ENCODE data around the gene FGD2. TPM values are rescaled to one million over a fixed set of nuclear protein-coding genes. Genes with fewer than 3 reads are reported as not detected.

Gene FGD2
- total and polyA plus RNA-seq, 10 of the 15 experiments (the other 5 are each of a cell fraction or from before 2014, with no cell fraction given): 5.2 to 88.1 (median 33.2) TPM

DNA sequence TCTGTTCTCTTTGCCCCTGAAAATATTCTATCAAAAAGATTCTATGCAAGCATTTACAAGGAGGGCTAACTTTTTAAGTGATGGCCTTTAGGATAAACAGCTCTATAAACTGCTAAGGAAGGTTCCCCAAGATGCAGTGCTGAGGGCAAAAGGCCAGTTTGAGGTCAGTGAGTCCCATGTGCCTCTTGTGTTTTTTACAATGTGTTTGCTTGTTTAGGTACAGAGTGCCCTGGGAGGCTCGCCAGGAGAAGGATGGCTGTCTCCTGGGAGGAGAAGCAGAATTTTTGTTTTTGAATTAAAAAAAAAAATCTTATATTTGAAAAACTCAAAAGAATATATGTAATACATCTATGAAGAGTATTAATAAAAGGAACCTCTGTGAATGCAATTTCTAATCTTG is 32.3 kb upstream of the FGD2 start (continued):
- no peak for TF ChIP-seq ZSCAN29 (IDR thresholded peaks at IDR 0.05)
- TF ChIP-seq WRNIP1 (IDR thresholded peaks at IDR 0.05; ENCODE audit: borderline replicate concordance, low read depth, low read length): no peak
- no peak for TF ChIP-seq TCF12 (IDR thresholded peaks at IDR 0.05; ENCODE audit: low read depth, low read length)

DNA sequence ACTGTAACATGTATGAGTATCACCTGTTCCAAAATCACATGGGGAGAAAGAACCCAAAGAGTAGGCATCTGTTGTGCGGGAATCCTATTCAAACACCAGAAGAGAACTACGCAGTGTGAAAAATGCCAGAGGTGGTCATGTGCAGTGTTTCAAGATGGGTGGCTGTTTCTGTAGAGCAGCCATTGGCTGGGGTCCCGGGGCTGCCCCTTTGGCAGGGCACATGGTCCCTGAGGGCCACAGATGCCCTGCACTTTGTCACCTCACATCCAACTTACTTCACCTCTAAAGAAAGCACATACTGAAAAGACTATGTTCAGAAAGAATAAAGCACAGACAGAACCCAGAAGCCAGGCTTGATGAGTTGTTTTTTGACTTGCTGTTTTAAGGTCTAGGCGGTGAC is 31.8 kb upstream of the FGD2 start:
- no peak overlapping the region for H2AFZ ChIP-seq (ENCODE audit: control insufficient read depth, low read depth, low read length)
- H3K4me1 ChIP-seq (ENCODE audit: control insufficient read depth, insufficient read depth, low read length): no peaks in the 10 kb centered on the region
- no peak overlapping the region for H3K9ac ChIP-seq (ENCODE audit: control insufficient read depth, insufficient read depth, low read length)
- BruUV-seq (replicated peaks): no TSS peak
- no peak for DNase-seq (ENCODE audit: low read depth, low spot score)
- no peaks in the 10 kb centered on the region for H3K27me3 ChIP-seq (replicated peaks in 1 of 2; ENCODE audit: control insufficient read depth in 2 of 2, insufficient read depth in 2 of 2, low read length in 1 of 2)
- ChIA-PET CTCF (interaction anchor here (0.6 to 1.8 kb wide), 2 partner anchors 44 to 396 kb away, joined by 3 to 4 read pairs; no protein-coding TSS in a partner anchor), RAD21 (ENCODE audit: unreplicated experiment) (interaction anchor here (0.9 kb wide), 1 partner anchor 44 kb away, joined by 4 read pairs; no protein-coding TSS in a partner anchor), POLR2A (no interaction called here), SMC1A (ENCODE audit: uncharacterized antibody, unreplicated experiment) (no interaction called here)
- H3K27ac ChIP-seq (ENCODE audit: control insufficient read depth, insufficient read depth): no peak overlapping the region
- FAIRE-seq: no peak
- in situ Hi-C loops (cut with MboI): no loop called here
- H3K9me3 ChIP-seq (replicated peaks; ENCODE audit: control insufficient read depth, insufficient read depth, low read length): no peaks in the 10 kb centered on the region
- over 99% methylated on average over 4 of the region's 4 CpGs for WGBS (ENCODE audit: insufficient coverage, insufficient replicate concordance, low lambda C conversion rate, missing lambda C conversion rate)
- H4K20me1 ChIP-seq (ENCODE audit: control insufficient read depth, insufficient read depth): no peaks in the 10 kb centered on the region
- no peak overlapping the region for H3K4me2 ChIP-seq (ENCODE audit: control insufficient read depth, insufficient read depth)
- no peaks in the 10 kb centered on the region for H3K79me2 ChIP-seq (ENCODE audit: control insufficient read depth, insufficient read depth, low read length)
- intact Hi-C loops (cut with micrococcal nuclease; ENCODE audit: unreplicated experiment): no loop called here
- H3K36me3 ChIP-seq (ENCODE audit: control insufficient read depth in 2 of 2, insufficient read depth in 2 of 2, low read length in 1 of 2): peaks cover 49 to 65% of the 10 kb centered on the region in 2 experiments
- no peak for ATAC-seq
- no peak overlapping the region for H3K4me3 ChIP-seq
- TF ChIP-seq PAX8 (IDR thresholded peaks at IDR 0.05) (no peak), BHLHE40 (IDR thresholded peaks at IDR 0.05; ENCODE audit: borderline replicate concordance in 1 of 2, low read depth in 2 of 2, low read length in 1 of 2) (no peak), CBFB (IDR thresholded peaks at IDR 0.05; ENCODE audit: low read depth) (no peak), TARDBP (IDR thresholded peaks at IDR 0.05; ENCODE audit: borderline replicate concordance) (no peak), ZSCAN29 (IDR thresholded peaks at IDR 0.05) (no peak), POLR2AphosphoS2 (IDR thresholded peaks at IDR 0.05; ENCODE audit: low read depth, low read length) (no peak), CBX3 (IDR thresholded peaks at IDR 0.05; ENCODE audit: borderline replicate concordance, low read depth) (no peak)
- TF ChIP-seq, protein P1, sequence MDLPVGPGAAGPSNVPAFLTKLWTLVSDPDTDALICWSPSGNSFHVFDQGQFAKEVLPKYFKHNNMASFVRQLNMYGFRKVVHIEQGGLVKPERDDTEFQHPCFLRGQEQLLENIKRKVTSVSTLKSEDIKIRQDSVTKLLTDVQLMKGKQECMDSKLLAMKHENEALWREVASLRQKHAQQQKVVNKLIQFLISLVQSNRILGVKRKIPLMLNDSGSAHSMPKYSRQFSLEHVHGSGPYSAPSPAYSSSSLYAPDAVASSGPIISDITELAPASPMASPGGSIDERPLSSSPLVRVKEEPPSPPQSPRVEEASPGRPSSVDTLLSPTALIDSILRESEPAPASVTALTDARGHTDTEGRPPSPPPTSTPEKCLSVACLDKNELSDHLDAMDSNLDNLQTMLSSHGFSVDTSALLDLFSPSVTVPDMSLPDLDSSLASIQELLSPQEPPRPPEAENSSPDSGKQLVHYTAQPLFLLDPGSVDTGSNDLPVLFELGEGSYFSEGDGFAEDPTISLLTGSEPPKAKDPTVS (IDR thresholded peaks at IDR 0.05; ENCODE audit: low read depth, low read length): no peak
- TF ChIP-seq, protein P2, sequence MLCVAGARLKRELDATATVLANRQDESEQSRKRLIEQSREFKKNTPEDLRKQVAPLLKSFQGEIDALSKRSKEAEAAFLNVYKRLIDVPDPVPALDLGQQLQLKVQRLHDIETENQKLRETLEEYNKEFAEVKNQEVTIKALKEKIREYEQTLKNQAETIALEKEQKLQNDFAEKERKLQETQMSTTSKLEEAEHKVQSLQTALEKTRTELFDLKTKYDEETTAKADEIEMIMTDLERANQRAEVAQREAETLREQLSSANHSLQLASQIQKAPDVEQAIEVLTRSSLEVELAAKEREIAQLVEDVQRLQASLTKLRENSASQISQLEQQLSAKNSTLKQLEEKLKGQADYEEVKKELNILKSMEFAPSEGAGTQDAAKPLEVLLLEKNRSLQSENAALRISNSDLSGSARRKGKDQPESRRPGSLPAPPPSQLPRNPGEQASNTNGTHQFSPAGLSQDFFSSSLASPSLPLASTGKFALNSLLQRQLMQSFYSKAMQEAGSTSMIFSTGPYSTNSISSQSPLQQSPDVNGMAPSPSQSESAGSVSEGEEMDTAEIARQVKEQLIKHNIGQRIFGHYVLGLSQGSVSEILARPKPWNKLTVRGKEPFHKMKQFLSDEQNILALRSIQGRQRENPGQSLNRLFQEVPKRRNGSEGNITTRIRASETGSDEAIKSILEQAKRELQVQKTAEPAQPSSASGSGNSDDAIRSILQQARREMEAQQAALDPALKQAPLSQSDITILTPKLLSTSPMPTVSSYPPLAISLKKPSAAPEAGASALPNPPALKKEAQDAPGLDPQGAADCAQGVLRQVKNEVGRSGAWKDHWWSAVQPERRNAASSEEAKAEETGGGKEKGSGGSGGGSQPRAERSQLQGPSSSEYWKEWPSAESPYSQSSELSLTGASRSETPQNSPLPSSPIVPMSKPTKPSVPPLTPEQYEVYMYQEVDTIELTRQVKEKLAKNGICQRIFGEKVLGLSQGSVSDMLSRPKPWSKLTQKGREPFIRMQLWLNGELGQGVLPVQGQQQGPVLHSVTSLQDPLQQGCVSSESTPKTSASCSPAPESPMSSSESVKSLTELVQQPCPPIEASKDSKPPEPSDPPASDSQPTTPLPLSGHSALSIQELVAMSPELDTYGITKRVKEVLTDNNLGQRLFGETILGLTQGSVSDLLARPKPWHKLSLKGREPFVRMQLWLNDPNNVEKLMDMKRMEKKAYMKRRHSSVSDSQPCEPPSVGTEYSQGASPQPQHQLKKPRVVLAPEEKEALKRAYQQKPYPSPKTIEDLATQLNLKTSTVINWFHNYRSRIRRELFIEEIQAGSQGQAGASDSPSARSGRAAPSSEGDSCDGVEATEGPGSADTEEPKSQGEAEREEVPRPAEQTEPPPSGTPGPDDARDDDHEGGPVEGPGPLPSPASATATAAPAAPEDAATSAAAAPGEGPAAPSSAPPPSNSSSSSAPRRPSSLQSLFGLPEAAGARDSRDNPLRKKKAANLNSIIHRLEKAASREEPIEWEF (IDR thresholded peaks at IDR 0.05; ENCODE audit: insufficient replicate concordance, low read depth, low read length): no peak
- TF ChIP-seq, protein P3, sequence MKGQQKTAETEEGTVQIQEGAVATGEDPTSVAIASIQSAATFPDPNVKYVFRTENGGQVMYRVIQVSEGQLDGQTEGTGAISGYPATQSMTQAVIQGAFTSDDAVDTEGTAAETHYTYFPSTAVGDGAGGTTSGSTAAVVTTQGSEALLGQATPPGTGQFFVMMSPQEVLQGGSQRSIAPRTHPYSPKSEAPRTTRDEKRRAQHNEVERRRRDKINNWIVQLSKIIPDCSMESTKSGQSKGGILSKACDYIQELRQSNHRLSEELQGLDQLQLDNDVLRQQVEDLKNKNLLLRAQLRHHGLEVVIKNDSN (IDR thresholded peaks at IDR 0.05; ENCODE audit: borderline replicate concordance, extremely low read length, insufficient read depth, low read depth, low read length): no peak
- TF ChIP-seq, protein P4, sequence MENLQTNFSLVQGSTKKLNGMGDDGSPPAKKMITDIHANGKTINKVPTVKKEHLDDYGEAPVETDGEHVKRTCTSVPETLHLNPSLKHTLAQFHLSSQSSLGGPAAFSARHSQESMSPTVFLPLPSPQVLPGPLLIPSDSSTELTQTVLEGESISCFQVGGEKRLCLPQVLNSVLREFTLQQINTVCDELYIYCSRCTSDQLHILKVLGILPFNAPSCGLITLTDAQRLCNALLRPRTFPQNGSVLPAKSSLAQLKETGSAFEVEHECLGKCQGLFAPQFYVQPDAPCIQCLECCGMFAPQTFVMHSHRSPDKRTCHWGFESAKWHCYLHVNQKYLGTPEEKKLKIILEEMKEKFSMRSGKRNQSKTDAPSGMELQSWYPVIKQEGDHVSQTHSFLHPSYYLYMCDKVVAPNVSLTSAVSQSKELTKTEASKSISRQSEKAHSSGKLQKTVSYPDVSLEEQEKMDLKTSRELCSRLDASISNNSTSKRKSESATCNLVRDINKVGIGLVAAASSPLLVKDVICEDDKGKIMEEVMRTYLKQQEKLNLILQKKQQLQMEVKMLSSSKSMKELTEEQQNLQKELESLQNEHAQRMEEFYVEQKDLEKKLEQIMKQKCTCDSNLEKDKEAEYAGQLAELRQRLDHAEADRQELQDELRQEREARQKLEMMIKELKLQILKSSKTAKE (IDR thresholded peaks at IDR 0.05; ENCODE audit: low read depth, poor library complexity, severe bottlenecking): no peak
